Measurements from ENCODE around the gene CHAF1B.

The CHAF1B gene

DNA sequence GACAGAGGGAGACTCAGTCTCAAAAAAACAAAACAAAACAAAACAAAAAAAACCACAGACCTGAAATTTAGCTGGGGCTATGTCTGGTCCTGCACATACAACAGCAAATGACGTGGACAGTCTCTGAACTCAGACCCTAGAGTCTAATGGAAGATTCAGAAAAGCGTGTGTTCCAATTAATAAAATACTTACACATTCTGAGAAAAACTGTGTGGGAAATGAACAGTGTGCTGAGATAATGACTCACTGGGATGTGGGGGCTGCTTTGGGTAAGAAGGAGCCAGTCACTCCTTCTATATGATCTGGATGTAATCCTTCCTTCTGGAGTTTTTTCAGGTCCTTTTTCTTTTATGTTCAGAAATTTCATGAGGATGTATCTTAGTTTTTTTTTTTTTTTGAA lies 65.3 kb downstream of the CHAF1B start:
- H3K9me3 ChIP-seq (ENCODE audit: control insufficient read depth, insufficient read depth, low read depth, low read length): no peaks in the 10 kb centered on the region
- H3K4me3 ChIP-seq (ENCODE audit: low read depth, low read length): no peak overlapping the region
- H3K4me1 ChIP-seq (ENCODE audit: control insufficient read depth, insufficient read depth, low read length): peaks cover 21% of the 10 kb centered on the region
- H3K27ac ChIP-seq (ENCODE audit: low read depth, low read length): no peak overlapping the region
- no peaks in the 10 kb centered on the region for H3K36me3 ChIP-seq (ENCODE audit: control insufficient read depth, insufficient read depth, low read length)
- H3K9ac ChIP-seq (ENCODE audit: low read length): no peak overlapping the region
- H3K27me3 ChIP-seq (ENCODE audit: control insufficient read depth, insufficient read depth, low read length): no peaks in the 10 kb centered on the region

GRCh38 chr21:36451506-36451905 lies 66.3 kb downstream of the CHAF1B start:
- H3K27me3 ChIP-seq (ENCODE audit: control insufficient read depth, insufficient read depth, low read length): no peaks in the 10 kb centered on the region
- no peak overlapping the region for H3K27ac ChIP-seq (ENCODE audit: low read depth, low read length)
- no peak overlapping the region for H3K9ac ChIP-seq (ENCODE audit: low read length)
- H3K36me3 ChIP-seq (ENCODE audit: control insufficient read depth, insufficient read depth, low read length): no peaks in the 10 kb centered on the region
- no peak overlapping the region for H3K4me3 ChIP-seq (ENCODE audit: low read depth, low read length)
- peaks cover 19% of the 10 kb centered on the region for H3K4me1 ChIP-seq (ENCODE audit: control insufficient read depth, insufficient read depth, low read length)
- no peaks in the 10 kb centered on the region for H3K9me3 ChIP-seq (ENCODE audit: control insufficient read depth, insufficient read depth, low read depth, low read length)

GRCh38 chr21:36452281-36452825 lies 67.2 kb downstream of the CHAF1B start:
- no peaks in the 10 kb centered on the region for H3K27me3 ChIP-seq (ENCODE audit: control insufficient read depth, insufficient read depth, low read length)
- H3K9me3 ChIP-seq (ENCODE audit: control insufficient read depth, insufficient read depth, low read depth, low read length): no peaks in the 10 kb centered on the region
- H3K9ac ChIP-seq (ENCODE audit: low read length): no peak overlapping the region
- no peak overlapping the region for H3K4me3 ChIP-seq (ENCODE audit: low read depth, low read length)
- no peaks in the 10 kb centered on the region for H3K36me3 ChIP-seq (ENCODE audit: control insufficient read depth, insufficient read depth, low read length)
- H3K27ac ChIP-seq (ENCODE audit: low read depth, low read length): no peak overlapping the region
- peaks cover 19% of the 10 kb centered on the region for H3K4me1 ChIP-seq (ENCODE audit: control insufficient read depth, insufficient read depth, low read length)

DNA sequence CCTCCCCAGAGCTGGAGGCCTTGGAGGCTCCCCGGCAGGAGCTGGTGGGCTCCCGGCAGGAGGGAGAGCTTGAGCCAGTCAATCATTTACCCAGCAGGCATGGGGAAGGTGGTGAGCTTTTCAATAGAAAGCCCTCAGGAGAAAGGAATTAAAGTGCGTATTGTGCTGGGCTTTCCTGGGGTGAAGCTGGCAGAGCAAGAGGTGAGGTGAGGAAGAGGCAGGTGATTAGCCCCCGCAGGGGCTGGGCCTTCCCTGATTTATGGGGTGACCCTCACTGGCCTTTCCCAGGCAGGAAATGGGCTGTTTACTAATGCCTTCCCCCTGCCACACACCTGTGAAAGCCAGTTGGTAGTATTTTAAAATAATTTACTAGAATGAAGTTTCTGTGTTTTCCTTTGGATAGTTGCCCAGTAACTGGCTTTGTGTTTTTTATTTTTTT lies 68.9 kb downstream of the CHAF1B start:
- Histone ChIP-seq H3K36me3 (ENCODE audit: control insufficient read depth, insufficient read depth, low read length) (no peaks in the 10 kb centered on the region), H3K27ac (ENCODE audit: low read depth, low read length) (no peak overlapping the region)

DNA sequence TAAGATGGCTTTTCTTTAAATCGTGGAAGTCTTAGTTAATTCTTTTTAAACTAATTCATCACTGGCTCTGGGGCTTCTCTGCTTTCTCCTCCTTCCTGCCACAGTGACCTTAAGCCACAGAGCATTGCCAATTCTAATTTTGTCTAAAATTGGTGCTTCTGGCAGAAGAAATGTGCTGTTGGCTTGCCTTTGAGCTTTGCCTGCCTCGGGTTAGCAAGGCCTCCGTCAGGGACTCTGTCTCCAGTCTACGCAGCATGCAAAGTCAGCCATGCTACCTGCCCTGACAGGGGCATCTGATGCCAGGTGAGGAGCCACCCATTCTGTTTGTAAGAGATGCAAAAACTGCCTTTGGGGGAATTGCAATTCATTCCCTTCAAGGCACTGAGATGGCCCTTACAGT lies 69.5 kb downstream of the CHAF1B start:
- Histone ChIP-seq H3K9ac (ENCODE audit: low read length) (no peak overlapping the region), H3K9me3 (ENCODE audit: control insufficient read depth, insufficient read depth, low read depth, low read length) (no peaks in the 10 kb centered on the region), H3K27me3 (ENCODE audit: control insufficient read depth, insufficient read depth, low read length) (no peaks in the 10 kb centered on the region), H3K4me1 (ENCODE audit: control insufficient read depth, insufficient read depth, low read length) (peaks cover 19% of the 10 kb centered on the region), H3K27ac (ENCODE audit: low read depth, low read length) (no peak overlapping the region), H3K4me3 (ENCODE audit: low read depth, low read length) (no peak overlapping the region), H3K36me3 (ENCODE audit: control insufficient read depth, insufficient read depth, low read length) (no peaks in the 10 kb centered on the region)

More for the DNA sequence above, 68.9 kb downstream of the CHAF1B start:
- Histone ChIP-seq H3K9me3 (ENCODE audit: control insufficient read depth, insufficient read depth, low read depth, low read length) (no peaks in the 10 kb centered on the region), H3K27me3 (ENCODE audit: control insufficient read depth, insufficient read depth, low read length) (no peaks in the 10 kb centered on the region), H3K9ac (ENCODE audit: low read length) (no peak overlapping the region), H3K4me3 (ENCODE audit: low read depth, low read length) (no peak overlapping the region), H3K4me1 (ENCODE audit: control insufficient read depth, insufficient read depth, low read length) (peaks cover 19% of the 10 kb centered on the region)

DNA sequence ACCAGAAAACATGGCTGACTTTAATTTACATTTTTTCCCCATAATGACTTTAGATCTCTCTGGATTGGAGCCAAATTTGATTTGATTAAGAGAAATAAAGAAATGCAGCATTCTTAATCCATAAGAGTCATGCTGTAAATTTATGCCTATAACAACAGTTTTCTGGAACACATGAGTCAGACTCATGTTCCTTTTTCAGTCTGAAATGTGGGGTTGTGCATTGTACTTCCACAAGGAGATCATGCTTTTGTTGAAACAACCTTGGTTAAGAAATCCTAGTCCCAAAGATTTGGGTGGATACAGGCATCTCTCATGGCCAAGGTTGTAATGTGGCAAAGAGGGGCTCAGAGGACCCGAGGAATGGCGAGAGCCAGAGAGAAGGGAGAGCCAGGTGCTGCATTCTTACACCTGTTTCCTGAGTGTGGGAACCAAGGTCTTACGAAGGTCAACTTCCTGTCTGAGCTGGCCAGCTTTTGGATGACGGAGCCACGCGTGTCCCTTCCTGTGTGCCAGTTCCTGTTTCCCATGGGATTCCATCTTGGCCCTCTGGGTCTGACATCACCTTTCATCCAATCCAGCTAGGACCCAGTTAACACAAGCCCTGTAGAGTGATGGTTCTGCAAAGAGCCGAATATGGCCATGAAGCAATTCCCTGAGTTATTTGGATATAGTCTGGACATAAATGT lies 71.7 kb downstream of the CHAF1B start:
- Histone ChIP-seq H3K4me3 (ENCODE audit: low read depth, low read length) (no peak overlapping the region), H3K9ac (ENCODE audit: low read length) (no peak overlapping the region), H3K27ac (ENCODE audit: low read depth, low read length) (no peak overlapping the region), H3K9me3 (ENCODE audit: control insufficient read depth, insufficient read depth, low read depth, low read length) (no peaks in the 10 kb centered on the region), H3K36me3 (ENCODE audit: control insufficient read depth, insufficient read depth, low read length) (no peaks in the 10 kb centered on the region), H3K27me3 (ENCODE audit: control insufficient read depth, insufficient read depth, low read length) (no peaks in the 10 kb centered on the region), H3K4me1 (ENCODE audit: control insufficient read depth, insufficient read depth, low read length) (peaks cover 19% of the 10 kb centered on the region)

DNA sequence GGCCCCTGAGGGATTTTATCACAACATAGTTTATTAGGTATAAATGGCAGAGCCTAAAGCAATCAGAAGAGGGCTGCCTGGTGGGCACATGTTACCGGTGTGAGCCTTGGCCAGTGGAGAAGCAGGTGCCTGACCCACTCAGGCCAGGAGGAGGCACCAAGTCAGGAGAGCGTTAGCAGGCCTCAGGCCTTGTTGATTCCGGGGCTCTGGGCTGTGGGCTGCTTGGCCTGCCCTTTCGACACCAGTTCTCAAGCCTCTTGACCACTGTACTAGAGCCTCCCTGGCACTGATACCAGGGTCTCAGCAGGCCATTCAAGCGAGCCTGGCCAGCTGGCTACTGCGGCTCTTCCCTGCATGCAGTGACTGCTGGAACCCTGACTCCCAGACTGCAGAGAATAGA lies 73.9 kb downstream of the CHAF1B start:
- Histone ChIP-seq H3K9ac (ENCODE audit: low read length) (no peak overlapping the region), H3K36me3 (ENCODE audit: control insufficient read depth, insufficient read depth, low read length) (no peaks in the 10 kb centered on the region), H3K27me3 (ENCODE audit: control insufficient read depth, insufficient read depth, low read length) (no peaks in the 10 kb centered on the region), H3K27ac (ENCODE audit: low read depth, low read length) (no peak overlapping the region), H3K4me1 (ENCODE audit: control insufficient read depth, insufficient read depth, low read length) (peaks cover 18% of the 10 kb centered on the region), H3K9me3 (ENCODE audit: control insufficient read depth, insufficient read depth, low read depth, low read length) (no peaks in the 10 kb centered on the region), H3K4me3 (ENCODE audit: low read depth, low read length) (no peak overlapping the region)

GRCh38 chr21:36460866-36461265 lies 75.7 kb downstream of the CHAF1B start:
- Histone ChIP-seq H3K4me1 (ENCODE audit: control insufficient read depth, insufficient read depth, low read length) (peaks cover 15% of the 10 kb centered on the region), H3K27ac (ENCODE audit: low read depth, low read length) (no peak overlapping the region), H3K27me3 (ENCODE audit: control insufficient read depth, insufficient read depth, low read length) (no peaks in the 10 kb centered on the region), H3K36me3 (ENCODE audit: control insufficient read depth, insufficient read depth, low read length) (no peaks in the 10 kb centered on the region), H3K9me3 (ENCODE audit: control insufficient read depth, insufficient read depth, low read depth, low read length) (no peaks in the 10 kb centered on the region), H3K4me3 (ENCODE audit: low read depth, low read length) (no peak overlapping the region), H3K9ac (ENCODE audit: low read length) (no peak overlapping the region)

- H3K9ac ChIP-seq (ENCODE audit: low read length): no peak overlapping the region
Measured at GRCh38 chr21:36461277-36461917, 76.2 kb downstream of the CHAF1B start.

DNA sequence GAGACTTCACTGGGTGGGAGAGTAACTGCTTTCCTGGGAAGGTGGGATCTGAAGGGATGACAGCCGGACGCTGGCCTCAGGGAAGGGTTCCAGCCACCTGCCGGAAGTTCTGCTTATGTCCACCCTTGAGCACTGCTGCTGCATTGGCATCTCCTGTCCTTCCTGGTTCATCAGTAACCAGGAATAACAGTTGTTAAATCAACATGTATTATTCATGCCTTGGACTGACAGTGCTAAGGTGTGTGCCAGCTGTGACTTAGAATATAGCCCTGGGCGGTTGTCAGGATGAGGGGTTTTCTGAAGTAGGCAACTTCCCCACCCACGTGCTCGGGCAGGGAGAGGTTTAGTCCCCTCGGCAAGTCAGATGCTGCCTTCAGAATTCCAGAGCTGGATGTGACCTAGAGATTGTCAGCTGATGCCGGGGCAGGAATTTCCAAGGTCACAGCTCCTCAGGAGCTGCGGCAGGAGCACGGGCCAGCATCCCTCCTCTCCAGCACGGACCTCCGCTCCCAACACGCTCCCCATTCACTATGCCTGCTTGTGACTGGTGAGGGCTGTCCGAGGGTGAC lies 76.8 kb downstream of the CHAF1B start:
- Histone ChIP-seq H3K4me3 (ENCODE audit: low read depth, low read length) (no peak overlapping the region), H3K9ac (ENCODE audit: low read length) (no peak overlapping the region), H3K27ac (ENCODE audit: low read depth, low read length) (no peak overlapping the region), H3K4me1 (ENCODE audit: control insufficient read depth, insufficient read depth, low read length) (peaks cover 15% of the 10 kb centered on the region), H3K9me3 (ENCODE audit: control insufficient read depth, insufficient read depth, low read depth, low read length) (no peaks in the 10 kb centered on the region), H3K27me3 (ENCODE audit: control insufficient read depth, insufficient read depth, low read length) (no peaks in the 10 kb centered on the region), H3K36me3 (ENCODE audit: control insufficient read depth, insufficient read depth, low read length) (no peaks in the 10 kb centered on the region)

More at GRCh38 chr21:36461277-36461917, 76.2 kb downstream of the CHAF1B start:
- H3K27ac ChIP-seq (ENCODE audit: low read depth, low read length): no peak overlapping the region
- H3K27me3 ChIP-seq (ENCODE audit: control insufficient read depth, insufficient read depth, low read length): no peaks in the 10 kb centered on the region
- peaks cover 15% of the 10 kb centered on the region for H3K4me1 ChIP-seq (ENCODE audit: control insufficient read depth, insufficient read depth, low read length)
- no peak overlapping the region for H3K4me3 ChIP-seq (ENCODE audit: low read depth, low read length)
- H3K36me3 ChIP-seq (ENCODE audit: control insufficient read depth, insufficient read depth, low read length): no peaks in the 10 kb centered on the region
- H3K9me3 ChIP-seq (ENCODE audit: control insufficient read depth, insufficient read depth, low read depth, low read length): no peaks in the 10 kb centered on the region

DNA sequence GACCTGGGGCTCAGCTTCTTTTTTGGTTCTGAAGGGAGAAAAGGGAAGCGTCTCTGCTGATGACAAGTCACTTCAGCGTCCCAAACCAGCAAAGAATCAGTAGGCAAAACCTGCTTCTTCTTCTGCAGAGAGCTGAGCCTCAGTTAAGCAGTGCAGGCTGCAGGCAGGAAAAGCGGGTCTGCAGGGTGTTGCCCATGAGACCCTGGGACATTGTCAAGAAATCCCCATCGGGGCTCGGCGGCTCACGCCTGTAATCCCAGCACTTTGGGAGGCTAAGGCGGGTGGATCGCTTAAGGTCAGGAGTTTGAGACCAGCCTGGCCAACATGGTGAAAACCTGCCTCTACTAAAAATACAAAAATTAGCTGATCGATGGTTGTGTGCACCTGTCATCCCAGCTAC lies 78.0 kb downstream of the CHAF1B start:
- Histone ChIP-seq H3K9me3 (ENCODE audit: control insufficient read depth, insufficient read depth, low read depth, low read length) (no peaks in the 10 kb centered on the region), H3K4me3 (ENCODE audit: low read depth, low read length) (no peak overlapping the region), H3K27me3 (ENCODE audit: control insufficient read depth, insufficient read depth, low read length) (no peaks in the 10 kb centered on the region), H3K27ac (ENCODE audit: low read depth, low read length) (no peak overlapping the region), H3K4me1 (ENCODE audit: control insufficient read depth, insufficient read depth, low read length) (peaks cover 15% of the 10 kb centered on the region), H3K9ac (ENCODE audit: low read length) (no peak overlapping the region), H3K36me3 (ENCODE audit: control insufficient read depth, insufficient read depth, low read length) (no peaks in the 10 kb centered on the region)

Measured in HUES6 (cell line).